Mucosa of descending colon (tissue), 3 donors: ENCODE results near the gene IREB2. TPM values are rescaled to one million over a fixed set of nuclear protein-coding genes. Genes with fewer than 3 reads are reported as not detected.
A peak's percentile ranks its signal among the peaks of the same experiment; 100 is the strongest.
"Not testable (repeated sequence)": the region's sequence is repeated elsewhere in the genome, so short reads cannot be mapped to it uniquely, and the experiment has no call there.

Experiments
- ATAC-seq: fragments of 200-7000 bp; cut with Tn5 transposase; one replicate; pipeline ENCODE4 v1.9.1; 2020; ENCODE audit warnings: mild to moderate bottlenecking, moderate library complexity
- DNase-seq, 3 donors: peaks; one replicate each; pipeline ENCODE4 v3.0.0-alpha.2; 2020
- H3K36me3 ChIP-seq: fragments of 200-600 bp; one replicate; pipeline ENCODE4 v1.8.0; 2021; ENCODE audit warnings: low read depth, mild to moderate bottlenecking
- H3K4me1 ChIP-seq: fragments of 200-600 bp; one replicate; pipeline ENCODE4 v1.8.0; 2021; ENCODE audit warnings: low read depth, mild to moderate bottlenecking
- H3K4me3 ChIP-seq: fragments of 200-600 bp; one replicate; pipeline ENCODE4 v1.8.0; 2021; ENCODE audit warnings: mild to moderate bottlenecking
- H3K9me3 ChIP-seq: fragments of 200-600 bp; one replicate; pipeline ENCODE4 v1.8.0; 2021; ENCODE audit warnings: mild to moderate bottlenecking
- CTCF ChIP-seq: fragments of 200-600 bp; IDR thresholded peaks from one replicate; pipeline ENCODE4 v1.8.0; 2022; ENCODE audit warnings: antibody characterized with exemption, mild to moderate bottlenecking
- intact Hi-C, 2 donors: fragments of 100-400 bp; cut with DNase I in 1 of 2; cut with micrococcal nuclease in 1 of 2; formaldehyde crosslinking; loops; one replicate each; pipeline versions ENCODE4 v1.11.0 to v1.11.1; 2022; cut with DNase I, micrococcal nuclease
- total RNA-seq, 3 donors: library from RNA; stranded (reverse); fragmentation: NEBNext Ultra II Directional in 2 of 3; extraction: Animal tissue kit (Norgen Biotek cat#: 25700) in 2 of 3; gene quantifications; one replicate each; pipeline versions ENCODE4 v1.2.1 to v1.2.4, GENCODE V29; 2021 to 2023
- donor health status: DM: no; HTN: no; CAD: no; lungs with moderate emphysema.
- donor health status: DM: no; HTN: no; CAD: no.
- donor health status: DM: no; HTN: yes; CAD: no.

Gene IREB2
- total RNA-seq, 3 donors from 2014 or later, result 51.7 to 62.7 (median 62.0) TPM

GRCh38 chr15:78426300-78426699, 11.7 kb upstream of the IREB2 start:
- TF ChIP-seq CTCF, result no peak
- intact Hi-C loops, result no loop called here
- Histone ChIP-seq H3K9me3 (no peaks in the 10 kb centered on the region), H3K36me3 (no peaks in the 10 kb centered on the region), H3K4me3 (no peak overlapping the region), H3K4me1 (peaks cover 11% of the 10 kb centered on the region)
- ATAC-seq (no peak), DNase-seq (no peak)

DNA sequence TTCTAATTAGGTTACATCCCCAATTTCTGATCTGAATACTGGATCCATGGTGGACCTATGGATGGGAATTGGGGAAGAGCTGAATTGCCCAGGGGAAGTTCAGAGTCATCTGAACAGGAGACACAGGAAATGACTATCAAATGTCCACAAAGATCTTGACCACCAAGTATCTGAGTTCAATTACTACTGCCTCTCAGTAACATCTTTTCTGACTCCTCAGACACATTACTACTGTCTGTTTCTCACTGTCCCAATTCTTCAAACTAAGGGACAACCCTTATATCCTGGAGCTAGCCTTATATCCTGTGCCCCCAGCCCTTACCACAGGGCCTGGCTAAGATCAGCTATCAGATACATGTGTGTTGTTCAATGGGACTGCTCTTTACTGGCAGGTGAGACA, 10.1 kb upstream of the IREB2 start:
- H3K4me3 ChIP-seq, result no peak overlapping the region
- H3K9me3 ChIP-seq, result no peaks in the 10 kb centered on the region
- no peak for TF ChIP-seq CTCF
- peaks cover 3% of the 10 kb centered on the region for H3K4me1 ChIP-seq
- intact Hi-C loops, result no loop called here
- ATAC-seq (no peak), DNase-seq (no peak)
- no peaks in the 10 kb centered on the region for H3K36me3 ChIP-seq

- ATAC-seq, result peak; percentile 66
- intact Hi-C loops, result no loop called here
- TF ChIP-seq CTCF, result no peak
- Histone ChIP-seq H3K4me1 (no peaks in the 10 kb centered on the region), H3K9me3 (no peaks in the 10 kb centered on the region), H3K4me3 (no peak overlapping the region), H3K36me3 (no peaks in the 10 kb centered on the region)
- peak in 1 of 3 donors; percentile 71 for DNase-seq
These were observed 8.5 kb upstream of the IREB2 start for GRCh38 chr15:78429477-78429876.

- H3K36me3 ChIP-seq, result no peaks in the 10 kb centered on the region
- intact Hi-C loops, result no loop called here
- ATAC-seq (no peak), DNase-seq (no peak)
- TF ChIP-seq CTCF, result no peak
- peaks cover 2% of the 10 kb centered on the region for H3K4me1 ChIP-seq
- no peaks in the 10 kb centered on the region for H3K9me3 ChIP-seq
- no peak overlapping the region for H3K4me3 ChIP-seq
These were observed 6.1 kb upstream of the IREB2 start for GRCh38 chr15:78431955-78432354.

GRCh38 chr15:78432664-78433063, 5.4 kb upstream of the IREB2 start:
- Histone ChIP-seq H3K4me1 (peaks cover 7% of the 10 kb centered on the region), H3K9me3 (no peaks in the 10 kb centered on the region), H3K4me3 (no peak overlapping the region), H3K36me3 (no peaks in the 10 kb centered on the region)
- ATAC-seq (no peak), DNase-seq (no peak)
- no peak for TF ChIP-seq CTCF
- intact Hi-C loops, result no loop called here

DNA sequence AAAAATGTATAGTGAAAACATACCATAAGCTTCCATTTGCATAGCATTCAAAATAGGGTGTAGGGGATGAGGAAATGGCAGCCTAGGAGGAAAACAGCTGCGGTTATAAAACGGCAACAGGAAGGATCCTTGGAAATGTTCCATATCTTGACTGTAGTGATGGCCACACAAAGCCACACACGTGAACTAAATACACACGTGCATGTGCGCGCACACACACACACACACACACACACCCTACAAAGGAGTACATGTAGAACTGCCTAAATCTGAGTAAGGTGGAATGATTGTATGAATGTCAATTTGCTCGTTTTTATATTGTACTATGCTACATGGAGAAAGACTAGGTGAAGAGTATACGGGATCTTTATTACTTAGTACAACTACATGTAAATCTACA, 3.9 kb upstream of the IREB2 start:
- DNase-seq (peak in 1 of 3 donors; percentile 47), ATAC-seq (peak; percentile 45)
- no peaks in the 10 kb centered on the region for H3K9me3 ChIP-seq
- H3K36me3 ChIP-seq, result no peaks in the 10 kb centered on the region
- intact Hi-C loops, result no loop called here
- peaks cover 13% of the 10 kb centered on the region for H3K4me1 ChIP-seq
- TF ChIP-seq CTCF, result no peak
- H3K4me3 ChIP-seq, result no peak overlapping the region

DNA sequence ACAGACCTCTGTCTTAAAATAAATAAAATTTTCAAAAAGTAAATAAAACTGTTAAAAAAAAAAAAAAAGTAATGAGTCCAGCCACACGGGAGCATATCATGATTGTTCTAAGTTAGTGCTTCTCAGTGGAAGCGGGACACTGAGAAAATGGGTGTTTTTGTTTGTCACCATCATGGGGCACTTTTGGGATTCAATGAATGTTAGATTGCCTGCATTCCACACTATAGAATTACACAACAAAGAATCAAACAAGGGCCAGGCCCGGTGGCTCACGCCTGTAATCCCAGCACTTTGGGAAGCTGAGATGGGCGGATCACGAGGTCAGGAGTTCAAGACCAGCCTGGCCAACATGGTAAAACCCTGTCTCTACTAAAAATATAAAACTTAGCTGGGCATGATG, 3.3 kb upstream of the IREB2 start:
- H3K4me3 ChIP-seq, H3K9me3 ChIP-seq, H3K36me3 ChIP-seq, DNase-seq, intact Hi-C loops, ATAC-seq: not testable (repeated sequence)
- peaks cover 19% of the 10 kb centered on the region for H3K4me1 ChIP-seq
